DOHH2 (cell line): Measurements from ENCODE around the gene REC114.

Source experiments
- EZH2phosphoT487 ChIP-seq: fragments of 200-600 bp; sonication (generic); IDR thresholded peaks from 2 replicates; pipeline ENCODE4 v1.6.1; 2017; ENCODE audit warnings: borderline replicate concordance, mild to moderate bottlenecking, antibody characterized with exemption, low read length, moderate library complexity, mixed read lengths
- TF ChIP-seq, protein P1 (sequence below): fragments of 200-600 bp; sonication (generic); IDR thresholded peaks from one replicate; pipeline ENCODE4 v1.5.1; 2014; ENCODE audit warnings: antibody characterized with exemption, mild to moderate bottlenecking, low read depth, low read length; ENCODE audit not compliant: poor library complexity, severe bottlenecking

DNA sequence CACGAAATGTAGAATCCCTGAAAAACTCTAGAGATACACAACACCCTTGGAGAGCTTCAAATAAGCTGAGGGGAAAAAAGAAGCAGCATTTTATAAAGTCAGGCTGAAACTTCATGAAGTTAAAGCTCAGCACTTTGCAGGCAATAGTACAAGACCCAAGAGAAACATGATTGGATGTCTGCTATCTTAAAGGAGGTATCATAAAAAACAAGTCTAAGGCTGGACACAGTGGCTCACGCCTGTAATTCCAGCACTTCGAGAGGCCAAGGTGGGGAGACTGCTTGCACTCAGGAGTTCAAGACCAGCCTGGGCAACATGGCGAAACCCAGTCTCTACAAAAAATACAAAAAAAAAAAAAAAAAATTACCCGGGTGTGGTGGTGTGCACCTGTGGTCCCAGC, 147.3 kb downstream of the REC114 start:
- TF ChIP-seq, protein P1, sequence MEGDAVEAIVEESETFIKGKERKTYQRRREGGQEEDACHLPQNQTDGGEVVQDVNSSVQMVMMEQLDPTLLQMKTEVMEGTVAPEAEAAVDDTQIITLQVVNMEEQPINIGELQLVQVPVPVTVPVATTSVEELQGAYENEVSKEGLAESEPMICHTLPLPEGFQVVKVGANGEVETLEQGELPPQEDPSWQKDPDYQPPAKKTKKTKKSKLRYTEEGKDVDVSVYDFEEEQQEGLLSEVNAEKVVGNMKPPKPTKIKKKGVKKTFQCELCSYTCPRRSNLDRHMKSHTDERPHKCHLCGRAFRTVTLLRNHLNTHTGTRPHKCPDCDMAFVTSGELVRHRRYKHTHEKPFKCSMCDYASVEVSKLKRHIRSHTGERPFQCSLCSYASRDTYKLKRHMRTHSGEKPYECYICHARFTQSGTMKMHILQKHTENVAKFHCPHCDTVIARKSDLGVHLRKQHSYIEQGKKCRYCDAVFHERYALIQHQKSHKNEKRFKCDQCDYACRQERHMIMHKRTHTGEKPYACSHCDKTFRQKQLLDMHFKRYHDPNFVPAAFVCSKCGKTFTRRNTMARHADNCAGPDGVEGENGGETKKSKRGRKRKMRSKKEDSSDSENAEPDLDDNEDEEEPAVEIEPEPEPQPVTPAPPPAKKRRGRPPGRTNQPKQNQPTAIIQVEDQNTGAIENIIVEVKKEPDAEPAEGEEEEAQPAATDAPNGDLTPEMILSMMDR: no peak
- TF ChIP-seq EZH2phosphoT487: no peak
